CD4-positive, alpha-beta memory T cell (primary cell): ENCODE measurements around the gene RPL27. TPM values are rescaled to one million over a fixed set of nuclear protein-coding genes. Genes with fewer than 3 reads are reported as not detected.
A peak's percentile ranks its signal among the peaks of the same experiment; 100 is the strongest.

Source experiments
- CTCF ChIA-PET: fragments of 350-600 bp; sonication (Branson Sonifier 250); formaldehyde crosslinking; loops from one replicate; lab custom pipeline; 2021; ENCODE audit warnings: inconsistent platforms; ENCODE audit not compliant: partially characterized antibody; lab: Charles Lee
- POLR2A ChIA-PET: fragments of 350-600 bp; sonication (Branson Sonifier 250); formaldehyde crosslinking; loops from one replicate; lab custom pipeline; 2021; ENCODE audit not compliant: partially characterized antibody; lab: Charles Lee
- DNase-seq, 5 donors: peaks; one replicate each; pipeline versions ENCODE4 v3.0.0 to v3.0.0-alpha.2; 2020 to 2022; ENCODE audit warnings: mixed read lengths in 1 of 5
- H3K27ac ChIP-seq: one replicate; pipeline ENCODE4 v1.7.0; 2013; ENCODE audit warnings: low read depth, low read length
- H3K27me3 ChIP-seq: 2 replicates; pipeline ENCODE4 v1.7.0; 2013; ENCODE audit warnings: mild to moderate bottlenecking, low read length, moderate library complexity; ENCODE audit not compliant: insufficient read depth
- H3K36me3 ChIP-seq: 2 replicates; pipeline ENCODE4 v1.7.0; 2013; ENCODE audit warnings: mild to moderate bottlenecking, low read length, moderate library complexity; ENCODE audit not compliant: insufficient read depth
- H3K4me1 ChIP-seq: 2 replicates; pipeline ENCODE4 v1.7.0; 2013; ENCODE audit warnings: mild to moderate bottlenecking, low read length, moderate library complexity; ENCODE audit not compliant: insufficient read depth
- H3K4me3 ChIP-seq, 2 donors: one replicate each; pipeline ENCODE4 v1.7.0; 2013; ENCODE audit warnings: low read length in 2 of 2, mild to moderate bottlenecking in 1 of 2
- H3K9me3 ChIP-seq, 2 donors: one replicate each; pipeline ENCODE4 v1.7.0; 2013; ENCODE audit warnings: low read length in 2 of 2, control low read depth in 1 of 2; ENCODE audit not compliant: control insufficient read depth in 1 of 2
- H3K27ac Mint-ChIP-seq, 7 donors: one replicate each; pipeline ENCODE4 v1.8.0; 2020 to 2021; ENCODE audit warnings: mixed read lengths in 7 of 7, mild to moderate bottlenecking in 6 of 7, inconsistent platforms in 3 of 7, moderate library complexity in 3 of 7
- H3K27me3 Mint-ChIP-seq, 2 donors: one replicate each; pipeline ENCODE4 v1.8.0; 2020 to 2021; ENCODE audit warnings: mixed read lengths in 2 of 2
- H3K36me3 Mint-ChIP-seq, 2 donors: one replicate each; pipeline ENCODE4 v1.8.0; 2020 to 2021; ENCODE audit warnings: mixed read lengths in 2 of 2, inconsistent platforms in 1 of 2, mild to moderate bottlenecking in 1 of 2
- H3K4me1 Mint-ChIP-seq, 4 donors: one replicate each; pipeline ENCODE4 v1.8.0; 2020 to 2021; ENCODE audit warnings: mixed read lengths in 4 of 4, mild to moderate bottlenecking in 1 of 4
- H3K4me3 Mint-ChIP-seq, 8 donors: one replicate each; pipeline ENCODE4 v1.8.0; 2020 to 2021; ENCODE audit warnings: mixed read lengths in 8 of 8, mild to moderate bottlenecking in 7 of 8, moderate library complexity in 6 of 8, inconsistent platforms in 3 of 8
- H3K9me3 Mint-ChIP-seq, 8 donors: one replicate each; pipeline ENCODE4 v1.8.0; 2020 to 2021; ENCODE audit warnings: mixed read lengths in 8 of 8, mild to moderate bottlenecking in 5 of 8, inconsistent platforms in 3 of 8, moderate library complexity in 1 of 8
- intact Hi-C: fragments of 100-400 bp; cut with micrococcal nuclease; formaldehyde crosslinking; loops from one replicate; pipeline ENCODE4 v1.15.1; 2023
- polyA plus RNA-seq, 2 donors: library from polyadenylated mRNA; unstranded; fragments of 300-500 nt; fragmentation: Illumina TruSeq; gene quantifications; one replicate each; pipeline ENCODE4 v1.2.3, GENCODE V29; 2021
- total RNA-seq, 2 experiments: library from RNA; stranded (reverse); gene quantifications; one replicate each; pipeline ENCODE4 v1.2.3, GENCODE V29; 2021

The RPL27 gene
- total and polyA plus RNA-seq, 4 experiments from 2014 or later: 1,528 to 2,293 (median 1,598) TPM

DNA sequence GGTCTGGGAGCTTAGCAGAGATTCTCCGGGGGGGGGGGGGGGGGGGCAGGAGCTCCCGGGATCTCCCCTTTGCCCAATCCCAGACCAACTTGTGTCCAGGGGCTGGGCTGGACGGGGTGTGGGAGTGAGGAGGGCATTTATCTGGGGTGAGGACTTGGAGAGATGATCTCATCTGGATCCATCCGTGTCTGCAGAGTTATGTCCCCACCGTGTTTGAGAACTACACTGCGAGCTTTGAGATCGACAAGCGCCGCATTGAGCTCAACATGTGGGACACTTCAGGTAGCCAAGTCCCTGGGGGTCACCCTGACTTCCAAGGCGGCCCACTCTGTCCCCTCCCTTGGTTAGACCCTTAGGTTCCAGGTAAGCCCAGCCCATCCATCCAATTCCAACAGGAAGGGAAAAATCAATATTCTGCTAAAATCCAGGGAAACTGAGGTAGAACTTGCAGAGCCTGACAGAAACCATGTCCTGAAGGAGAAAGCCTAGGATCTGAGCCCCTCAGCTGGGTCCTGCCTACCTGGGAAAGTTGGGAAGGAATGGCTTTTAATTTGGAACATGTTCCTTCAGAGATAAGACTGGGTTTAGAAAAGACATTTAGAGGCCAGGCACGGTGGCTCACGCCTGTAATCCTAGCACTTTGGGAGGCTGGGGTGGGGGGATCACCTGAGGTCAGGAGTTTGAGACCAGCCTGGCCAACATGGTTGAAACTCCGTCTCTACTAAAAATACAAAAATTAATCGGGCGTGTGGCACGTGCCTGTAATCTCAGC is 27.7 kb downstream of the RPL27 start:
- no peak overlapping the region for H3K4me3 ChIP-seq
- ChIA-PET CTCF (interaction anchor here (0.8 to 2.8 kb wide), 3 partner anchors 18 to 146 kb away, joined by 3 to 7 read pairs (median 3); partner anchors contain the start of genes NBR1 and RPL27), POLR2A (interaction anchor here (1.2 to 2.5 kb wide), 5 partner anchors 13 to 335 kb away, joined by 4 to 33 read pairs (median 11); partner anchors contain the start of genes IFI35, RPL27 and TMEM106A)
- no peak for DNase-seq
- Mint-ChIP-seq H3K27me3 (no peaks in the 10 kb centered on the region), H3K36me3 (peaks cover 0 to 2% of the 10 kb centered on the region in 2 donors), H3K4me1 (peaks cover 6 to 23% (median 16%) of the 10 kb centered on the region in 4 donors), H3K4me3 (peak overlapping the region in 7 of 8 donors; percentile 74 to 82 (median 78)), H3K9me3 (no peaks in the 10 kb centered on the region), H3K27ac (peak overlapping the region in 5 of 7 donors; percentile 75 to 91 (median 81))
- H3K27me3 ChIP-seq: no peaks in the 10 kb centered on the region
- H3K4me1 ChIP-seq: peaks cover 22% of the 10 kb centered on the region
- H3K9me3 ChIP-seq: no peaks in the 10 kb centered on the region
- intact Hi-C loops: loop anchor here (2.0 kb wide), 1 partner anchor 457 kb away; the partner anchor contains the start of gene DHX8
- no peaks in the 10 kb centered on the region for H3K36me3 ChIP-seq
- no peak overlapping the region for H3K27ac ChIP-seq

DNA sequence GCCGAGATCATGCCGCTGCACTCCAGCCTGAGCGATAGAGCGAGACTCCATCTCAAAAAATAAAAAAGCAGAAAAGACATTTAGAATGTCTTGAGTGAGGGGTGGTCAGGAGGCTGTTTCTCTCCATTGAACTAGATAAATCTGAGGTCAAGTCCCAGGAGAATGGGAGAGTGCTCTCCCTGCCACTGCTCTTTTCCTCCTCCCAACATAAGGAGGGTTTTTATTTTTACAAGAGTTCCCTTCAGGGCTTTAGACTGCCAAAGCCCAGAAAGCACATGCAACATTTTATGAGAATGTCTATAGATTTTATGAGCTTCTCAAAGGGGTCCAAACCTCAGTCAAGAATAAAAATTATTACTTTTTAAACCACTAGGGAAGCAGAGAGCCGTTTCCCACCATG is 28.4 kb downstream of the RPL27 start:
- Histone ChIP-seq H3K4me3 (no peak overlapping the region), H3K4me1 (peaks cover 18% of the 10 kb centered on the region), H3K27ac (no peak overlapping the region), H3K9me3 (no peaks in the 10 kb centered on the region), H3K27me3 (no peaks in the 10 kb centered on the region), H3K36me3 (no peaks in the 10 kb centered on the region)
- H3K27ac Mint-ChIP-seq: peak overlapping the region in 3 of 7 donors; percentile 53 to 86 (median 70)
- CTCF ChIA-PET: interaction anchor here (1.0 kb wide), 1 partner anchor 145 kb away, joined by 3 read pairs; the partner anchor contains the start of gene NBR1
- H3K36me3 Mint-ChIP-seq: peaks cover 0 to 2% of the 10 kb centered on the region in 2 donors
- intact Hi-C loops: no loop called here
- no peaks in the 10 kb centered on the region for H3K27me3 Mint-ChIP-seq
- no peak for DNase-seq
- peak overlapping the region in 7 of 8 donors; percentile 10 to 78 (median 46) for H3K4me3 Mint-ChIP-seq
- POLR2A ChIA-PET: interaction anchor here (1.2 kb wide), 1 partner anchor 20 kb away, joined by 4 read pairs; the partner anchor contains the start of gene IFI35
- no peaks in the 10 kb centered on the region for H3K9me3 Mint-ChIP-seq
- H3K4me1 Mint-ChIP-seq: peaks cover 5 to 17% (median 12%) of the 10 kb centered on the region in 4 donors

DNA sequence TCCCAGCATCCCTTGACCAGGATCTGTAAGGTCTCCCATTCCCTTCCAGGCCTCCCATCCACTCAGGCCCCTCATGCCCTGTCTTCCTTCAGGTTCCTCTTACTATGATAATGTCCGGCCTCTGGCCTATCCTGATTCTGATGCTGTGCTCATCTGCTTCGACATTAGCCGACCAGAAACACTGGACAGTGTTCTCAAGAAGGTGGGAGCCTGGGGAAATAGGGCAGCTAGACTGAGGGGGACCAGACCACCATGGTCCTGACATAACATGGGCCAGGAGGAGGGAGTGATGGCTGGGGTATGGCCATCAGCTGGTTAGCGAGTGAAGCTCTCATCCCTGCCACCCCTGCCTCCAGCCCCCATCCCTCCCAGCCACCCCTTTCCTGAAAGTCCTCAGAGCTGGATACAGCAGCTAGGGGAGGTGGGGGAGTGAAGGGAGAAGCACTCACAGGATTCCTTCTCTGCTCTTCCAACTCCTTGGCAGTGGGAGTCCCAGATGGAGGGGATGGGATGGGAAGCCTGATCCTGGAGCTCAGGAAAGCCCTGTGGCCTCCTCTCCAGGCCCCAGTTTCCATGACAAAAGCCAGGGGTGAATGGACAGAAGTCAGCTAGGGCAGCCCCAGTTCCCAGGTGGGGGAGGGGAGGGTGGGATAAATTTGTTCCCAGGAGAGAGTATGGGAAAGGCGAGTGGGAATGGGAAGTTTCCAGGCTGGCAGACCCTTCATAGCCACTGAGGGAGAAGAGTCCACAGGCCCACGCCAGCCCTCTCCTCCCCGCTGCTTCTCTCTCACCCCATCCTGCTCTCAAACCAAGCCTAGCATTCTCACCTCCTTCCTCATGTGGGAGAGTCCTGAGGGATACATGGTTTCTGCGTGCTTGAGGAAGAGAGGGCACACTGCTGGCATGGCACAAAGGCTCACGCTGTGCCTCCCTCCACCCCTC is 29.1 kb downstream of the RPL27 start:
- POLR2A ChIA-PET: interaction anchor here (1.2 kb wide), 1 partner anchor 20 kb away, joined by 4 read pairs; the partner anchor contains the start of gene IFI35
- no peaks in the 10 kb centered on the region for H3K36me3 ChIP-seq

DNA sequence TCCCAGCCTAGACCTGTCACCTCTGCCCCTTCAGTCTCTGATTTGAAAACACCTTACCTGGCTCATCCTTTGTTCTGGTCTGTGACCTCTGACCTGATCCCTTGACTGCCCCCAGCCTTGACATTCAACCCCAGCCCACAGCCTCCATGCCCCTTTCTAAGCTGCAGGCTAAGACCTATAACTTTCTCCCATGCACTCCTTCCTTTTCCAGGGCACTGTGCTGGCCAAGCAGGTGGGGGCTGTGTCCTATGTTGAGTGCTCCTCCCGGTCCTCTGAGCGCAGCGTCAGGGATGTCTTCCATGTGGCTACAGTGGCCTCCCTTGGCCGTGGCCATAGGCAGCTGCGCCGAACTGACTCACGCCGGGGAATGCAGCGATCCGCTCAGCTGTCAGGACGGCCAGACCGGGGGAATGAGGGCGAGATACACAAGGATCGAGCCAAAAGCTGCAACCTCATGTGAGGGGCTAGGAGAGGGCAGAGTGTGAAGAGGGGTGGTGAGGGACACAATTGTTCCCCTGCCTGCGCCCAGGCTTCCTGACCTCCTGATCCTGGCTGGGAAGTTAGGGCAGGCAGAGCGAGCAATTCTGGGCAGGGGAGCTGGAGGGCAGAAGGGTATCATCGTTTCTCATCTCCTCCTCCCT is 30.1 kb downstream of the RPL27 start:
- Histone ChIP-seq H3K27ac (no peak overlapping the region), H3K9me3 (no peaks in the 10 kb centered on the region), H3K4me3 (no peak overlapping the region), H3K4me1 (peaks cover 12% of the 10 kb centered on the region), H3K36me3 (no peaks in the 10 kb centered on the region), H3K27me3 (no peaks in the 10 kb centered on the region)
- ChIA-PET CTCF (no interaction called here), POLR2A (no interaction called here)
- intact Hi-C loops: no loop called here
- Mint-ChIP-seq H3K4me3 (peak overlapping the region in 1 of 8 donors; percentile 5), H3K27me3 (no peaks in the 10 kb centered on the region), H3K9me3 (no peaks in the 10 kb centered on the region), H3K27ac (peak overlapping the region in 4 of 7 donors; percentile 8 to 61 (median 28)), H3K4me1 (peaks cover 5 to 13% (median 9%) of the 10 kb centered on the region in 4 donors), H3K36me3 (peaks cover 0 to 2% of the 10 kb centered on the region in 2 donors)
- no peak for DNase-seq

More for the DNA sequence above, 29.1 kb downstream of the RPL27 start:
- H3K27me3 Mint-ChIP-seq: no peaks in the 10 kb centered on the region
- H3K27ac Mint-ChIP-seq: peak overlapping the region in 5 of 7 donors; percentile 25 to 86 (median 43)
- Histone ChIP-seq H3K4me1 (peaks cover 18% of the 10 kb centered on the region), H3K27ac (no peak overlapping the region), H3K4me3 (no peak overlapping the region), H3K27me3 (no peaks in the 10 kb centered on the region), H3K9me3 (no peaks in the 10 kb centered on the region)
- peaks cover 0 to 2% of the 10 kb centered on the region in 2 donors for H3K36me3 Mint-ChIP-seq
- CTCF ChIA-PET: interaction anchor here (1.0 kb wide), 1 partner anchor 144 kb away, joined by 3 read pairs; the partner anchor contains the start of gene NBR1
- peak overlapping the region in 6 of 8 donors; percentile 2 to 78 (median 38) for H3K4me3 Mint-ChIP-seq
- DNase-seq: no peak
- intact Hi-C loops: no loop called here
- no peaks in the 10 kb centered on the region for H3K9me3 Mint-ChIP-seq
- peaks cover 5 to 13% (median 9%) of the 10 kb centered on the region in 4 donors for H3K4me1 Mint-ChIP-seq

- H3K9me3 ChIP-seq: no peaks in the 10 kb centered on the region
- H3K4me3 ChIP-seq: no peak overlapping the region
- intact Hi-C loops: no loop called here
- no peak for DNase-seq
- POLR2A ChIA-PET: interaction anchor here (1.4 kb wide), 1 partner anchor 9 kb away, joined by 5 read pairs; the partner anchor contains the start of gene VAT1
- Mint-ChIP-seq H3K36me3 (no peaks in the 10 kb centered on the region), H3K4me3 (no peak overlapping the region), H3K27me3 (no peaks in the 10 kb centered on the region), H3K9me3 (no peaks in the 10 kb centered on the region), H3K27ac (no peak overlapping the region), H3K4me1 (no peaks in the 10 kb centered on the region)
- no peaks in the 10 kb centered on the region for H3K36me3 ChIP-seq
- H3K27me3 ChIP-seq: no peaks in the 10 kb centered on the region
- CTCF ChIA-PET: no interaction called here
- H3K4me1 ChIP-seq: no peaks in the 10 kb centered on the region
- no peak overlapping the region for H3K27ac ChIP-seq
Measured at GRCh38 chr17:43030137-43030767, 32.0 kb downstream of the RPL27 start.

DNA sequence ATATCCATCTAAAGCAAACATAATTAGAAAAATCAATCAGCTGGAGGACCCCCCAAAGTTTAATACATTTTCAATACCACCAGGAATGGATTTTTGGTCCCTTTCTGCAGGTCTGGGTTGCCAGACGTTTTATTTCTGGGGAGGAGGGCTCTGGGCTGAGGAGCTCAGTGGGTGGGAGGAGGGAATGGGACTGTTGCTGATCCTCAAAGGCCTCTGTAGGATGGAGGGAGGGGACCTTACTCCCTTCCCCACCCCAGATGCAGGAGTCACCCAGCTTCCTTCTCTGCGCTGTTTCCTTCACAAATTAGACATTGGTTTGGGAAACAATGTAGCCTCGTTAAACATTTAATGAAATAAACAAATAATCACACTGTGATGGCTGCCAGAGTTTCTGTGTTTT is 33.4 kb downstream of the RPL27 start:
- DNase-seq: no peak
- Histone ChIP-seq H3K4me3 (no peak overlapping the region), H3K36me3 (no peaks in the 10 kb centered on the region), H3K27me3 (no peaks in the 10 kb centered on the region), H3K9me3 (no peaks in the 10 kb centered on the region), H3K27ac (no peak overlapping the region), H3K4me1 (no peaks in the 10 kb centered on the region)
- H3K27ac Mint-ChIP-seq: no peak overlapping the region
- POLR2A ChIA-PET: interaction anchor here (1.4 kb wide), 1 partner anchor 10 kb away, joined by 5 read pairs; the partner anchor contains the start of gene VAT1
- H3K9me3 Mint-ChIP-seq: no peaks in the 10 kb centered on the region
- H3K27me3 Mint-ChIP-seq: no peaks in the 10 kb centered on the region
- no peak overlapping the region for H3K4me3 Mint-ChIP-seq
- CTCF ChIA-PET: interaction anchor here (0.7 kb wide), 1 partner anchor 51 kb away, joined by 3 read pairs; no protein-coding TSS in a partner anchor
- intact Hi-C loops: no loop called here
- no peaks in the 10 kb centered on the region for H3K36me3 Mint-ChIP-seq
- no peaks in the 10 kb centered on the region for H3K4me1 Mint-ChIP-seq
